Nephron (organoid): ENCODE data around the gene PRKN.

Experiments used
- H3K27ac Mint-ChIP-seq, 3 experiments: 2 replicates each; pipeline ENCODE4 v1.8.0; 2020; ENCODE audit warnings: mixed read lengths in 3 of 3, mild to moderate bottlenecking in 2 of 3, moderate library complexity in 1 of 3
- H3K27me3 Mint-ChIP-seq: 2 replicates; pipeline ENCODE4 v1.8.0; 2021; ENCODE audit warnings: low read depth, mild to moderate bottlenecking, moderate library complexity, mixed read lengths
- H3K36me3 Mint-ChIP-seq: 2 replicates; pipeline ENCODE4 v1.8.0; 2020; ENCODE audit warnings: low read depth, mixed read lengths
- H3K4me1 Mint-ChIP-seq: 2 replicates; pipeline ENCODE4 v1.8.0; 2020; ENCODE audit warnings: mixed read lengths
- H3K4me3 Mint-ChIP-seq, 3 experiments: 2 replicates each; pipeline ENCODE4 v1.8.0; 2020; ENCODE audit warnings: mild to moderate bottlenecking in 3 of 3, mixed read lengths in 3 of 3, moderate library complexity in 2 of 3
- H3K9me3 Mint-ChIP-seq: 2 replicates; pipeline ENCODE4 v1.8.0; 2020; ENCODE audit warnings: mixed read lengths
- TF ChIP-seq, protein P1 (sequence below), 3 experiments: fragments of 200-600 bp; sonication (generic); IDR thresholded peaks; one replicate each; pipeline ENCODE4 v1.5.0; 2021; ENCODE audit warnings: antibody characterized with exemption in 3 of 3; ENCODE audit not compliant: unreplicated experiment in 3 of 3

PRKN gene

DNA sequence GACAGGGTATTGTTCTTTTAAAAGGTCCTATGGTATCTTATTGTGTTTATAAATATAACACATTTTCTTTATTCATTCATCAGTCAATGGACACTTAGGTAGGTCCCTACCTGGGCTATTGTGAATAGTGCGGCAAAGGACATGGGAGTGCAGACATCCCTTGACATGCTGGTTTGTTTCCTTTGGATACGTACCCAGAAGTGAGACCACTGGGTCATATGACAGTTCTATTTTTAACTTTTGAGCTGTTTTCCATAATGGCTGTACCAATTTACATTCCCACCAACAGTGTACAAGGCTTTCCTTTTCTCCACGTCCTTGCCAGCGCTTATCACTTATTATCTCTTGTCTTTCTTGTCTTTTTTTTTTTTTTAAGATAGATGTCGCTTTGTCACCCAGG lies 627.5 kb downstream of the PRKN start:
- Mint-ChIP-seq H3K36me3 (no peaks in the 10 kb centered on the region), H3K27me3 (no peaks in the 10 kb centered on the region), H3K4me3 (no peak overlapping the region), H3K4me1 (no peaks in the 10 kb centered on the region), H3K27ac (no peak overlapping the region), H3K9me3 (peaks cover 3% of the 10 kb centered on the region)
- TF ChIP-seq, protein P1, sequence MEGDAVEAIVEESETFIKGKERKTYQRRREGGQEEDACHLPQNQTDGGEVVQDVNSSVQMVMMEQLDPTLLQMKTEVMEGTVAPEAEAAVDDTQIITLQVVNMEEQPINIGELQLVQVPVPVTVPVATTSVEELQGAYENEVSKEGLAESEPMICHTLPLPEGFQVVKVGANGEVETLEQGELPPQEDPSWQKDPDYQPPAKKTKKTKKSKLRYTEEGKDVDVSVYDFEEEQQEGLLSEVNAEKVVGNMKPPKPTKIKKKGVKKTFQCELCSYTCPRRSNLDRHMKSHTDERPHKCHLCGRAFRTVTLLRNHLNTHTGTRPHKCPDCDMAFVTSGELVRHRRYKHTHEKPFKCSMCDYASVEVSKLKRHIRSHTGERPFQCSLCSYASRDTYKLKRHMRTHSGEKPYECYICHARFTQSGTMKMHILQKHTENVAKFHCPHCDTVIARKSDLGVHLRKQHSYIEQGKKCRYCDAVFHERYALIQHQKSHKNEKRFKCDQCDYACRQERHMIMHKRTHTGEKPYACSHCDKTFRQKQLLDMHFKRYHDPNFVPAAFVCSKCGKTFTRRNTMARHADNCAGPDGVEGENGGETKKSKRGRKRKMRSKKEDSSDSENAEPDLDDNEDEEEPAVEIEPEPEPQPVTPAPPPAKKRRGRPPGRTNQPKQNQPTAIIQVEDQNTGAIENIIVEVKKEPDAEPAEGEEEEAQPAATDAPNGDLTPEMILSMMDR (IDR thresholded peaks at IDR 0.05; ENCODE audit: unreplicated experiment in 3 of 3): no peak

DNA sequence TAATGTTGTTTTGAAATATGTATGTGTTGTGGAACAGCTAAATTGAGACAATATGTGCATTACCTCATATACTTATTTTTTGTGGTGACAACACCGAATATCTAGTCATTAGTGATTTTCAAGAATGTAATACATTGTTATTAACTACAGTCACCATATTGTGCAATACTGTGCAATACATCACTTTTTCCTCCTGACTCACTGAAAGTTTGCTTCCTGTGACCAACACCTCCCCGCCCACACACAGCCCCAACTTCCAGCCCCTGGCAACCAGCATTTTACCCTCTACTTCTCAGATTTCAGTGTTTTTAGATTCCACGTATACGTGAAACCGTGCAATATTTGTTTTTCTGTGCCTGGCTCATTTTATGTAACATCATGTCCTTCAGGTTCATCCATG lies 627.9 kb downstream of the PRKN start:
- no peaks in the 10 kb centered on the region for H3K27me3 Mint-ChIP-seq
- no peak overlapping the region for H3K4me3 Mint-ChIP-seq
- H3K27ac Mint-ChIP-seq: no peak overlapping the region
- peaks cover 3% of the 10 kb centered on the region for H3K9me3 Mint-ChIP-seq
- H3K4me1 Mint-ChIP-seq: no peaks in the 10 kb centered on the region
- TF ChIP-seq, protein P1 (IDR thresholded peaks at IDR 0.05; ENCODE audit: unreplicated experiment in 3 of 3): no peak
- no peaks in the 10 kb centered on the region for H3K36me3 Mint-ChIP-seq

DNA sequence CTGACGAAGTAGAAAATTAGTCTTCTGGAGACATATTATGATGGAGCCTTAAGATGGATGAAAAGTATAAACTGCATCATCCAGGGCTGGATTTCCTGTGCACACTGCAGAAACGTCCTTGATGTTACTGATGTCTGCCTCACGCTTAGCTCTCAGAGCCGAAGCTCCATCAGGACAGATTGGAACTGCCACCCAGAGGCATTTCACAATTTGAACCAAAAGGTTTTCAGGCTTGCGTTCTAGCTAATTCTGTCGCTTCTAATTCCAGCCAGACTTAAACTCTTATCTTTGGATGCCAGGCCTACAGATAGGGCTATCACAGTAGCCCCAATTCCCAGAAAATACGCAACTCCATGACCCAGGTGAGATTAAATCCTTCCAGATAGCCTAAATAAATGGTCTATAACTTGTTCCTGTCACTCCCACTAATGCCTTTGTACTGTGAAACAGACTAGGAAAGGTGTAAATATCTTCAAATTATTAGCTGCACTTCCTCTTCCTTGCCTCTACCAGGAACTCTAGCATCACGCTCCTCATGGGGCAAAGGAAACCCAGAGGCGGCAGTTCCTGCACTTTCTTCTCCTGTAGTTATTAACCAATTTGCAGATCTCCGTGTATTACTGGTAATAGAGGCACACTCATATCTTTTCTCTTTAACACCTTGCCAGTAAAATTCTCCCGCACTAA lies 634.6 kb downstream of the PRKN start:
- Mint-ChIP-seq H3K4me1 (no peaks in the 10 kb centered on the region), H3K9me3 (peaks cover 3% of the 10 kb centered on the region), H3K27me3 (no peaks in the 10 kb centered on the region), H3K4me3 (no peak overlapping the region), H3K36me3 (no peaks in the 10 kb centered on the region), H3K27ac (no peak overlapping the region)
- TF ChIP-seq, protein P1 (IDR thresholded peaks at IDR 0.05; ENCODE audit: unreplicated experiment in 3 of 3): no peak

DNA sequence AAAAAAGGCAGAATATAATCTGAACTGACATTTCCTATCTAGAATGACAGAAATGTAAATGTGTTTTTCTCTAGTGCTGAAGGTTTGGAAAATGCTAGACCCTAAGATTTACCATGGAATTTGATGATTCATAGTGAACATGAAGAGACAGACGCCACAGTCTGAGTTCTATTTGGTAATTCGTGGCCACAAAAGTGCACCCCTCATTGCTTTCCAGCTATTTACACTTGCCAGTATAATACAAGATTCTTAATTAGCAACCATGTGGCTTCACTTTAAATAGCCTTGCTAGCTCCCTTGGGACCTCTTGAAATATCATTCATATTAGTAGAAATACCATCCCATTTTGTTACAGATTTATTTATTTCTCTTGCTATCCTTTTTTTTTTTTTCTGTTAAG lies 636.8 kb downstream of the PRKN start:
- Mint-ChIP-seq H3K4me1 (no peaks in the 10 kb centered on the region), H3K27ac (no peak overlapping the region), H3K36me3 (no peaks in the 10 kb centered on the region), H3K9me3 (no peaks in the 10 kb centered on the region), H3K4me3 (no peak overlapping the region), H3K27me3 (no peaks in the 10 kb centered on the region)
- TF ChIP-seq, protein P1 (IDR thresholded peaks at IDR 0.05; ENCODE audit: unreplicated experiment in 3 of 3): no peak

DNA sequence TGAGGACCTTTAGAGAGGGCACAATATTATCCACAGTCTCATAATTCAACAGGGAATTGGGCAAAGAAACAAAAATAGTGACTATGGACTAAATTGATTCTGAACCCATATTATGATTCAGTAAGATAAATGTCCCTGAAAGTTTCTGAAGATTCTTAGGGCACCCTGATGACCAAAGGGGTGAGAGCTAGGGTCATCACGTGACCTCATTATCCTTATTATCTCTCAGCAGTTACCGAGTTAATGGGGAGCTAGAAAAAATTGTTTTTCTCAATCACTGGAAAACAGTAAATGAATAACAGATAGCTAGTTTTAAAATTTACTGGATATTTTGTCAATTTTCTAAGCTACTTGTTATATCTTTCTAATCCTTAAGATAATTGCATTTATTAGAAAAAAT lies 639.5 kb downstream of the PRKN start:
- TF ChIP-seq, protein P1 (IDR thresholded peaks at IDR 0.05; ENCODE audit: unreplicated experiment in 3 of 3): no peak
- no peaks in the 10 kb centered on the region for H3K4me1 Mint-ChIP-seq
- no peak overlapping the region for H3K4me3 Mint-ChIP-seq
- no peaks in the 10 kb centered on the region for H3K9me3 Mint-ChIP-seq
- H3K27me3 Mint-ChIP-seq: no peaks in the 10 kb centered on the region
- no peaks in the 10 kb centered on the region for H3K36me3 Mint-ChIP-seq
- H3K27ac Mint-ChIP-seq: no peak overlapping the region

DNA sequence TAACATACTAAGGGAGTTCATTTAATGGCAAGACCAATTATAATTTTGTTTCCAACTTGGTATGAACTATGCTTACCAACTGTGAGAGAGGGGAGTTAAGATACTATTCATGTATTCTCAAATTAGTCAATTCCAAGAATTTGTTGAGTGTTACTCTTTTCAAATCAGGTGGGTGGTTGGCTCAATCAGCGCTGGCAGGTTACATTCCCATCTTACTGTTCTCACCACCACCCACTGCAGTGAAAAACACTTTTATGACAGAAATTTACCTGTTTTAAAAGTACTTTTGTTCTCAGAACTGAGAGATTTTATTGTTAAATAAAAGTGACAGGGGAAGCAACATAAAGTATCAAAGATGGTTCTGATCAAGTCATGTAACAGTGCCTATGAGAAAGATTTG lies 642.0 kb downstream of the PRKN start:
- Mint-ChIP-seq H3K4me1 (no peaks in the 10 kb centered on the region), H3K27ac (no peak overlapping the region), H3K36me3 (no peaks in the 10 kb centered on the region), H3K9me3 (peaks cover 11% of the 10 kb centered on the region), H3K27me3 (no peaks in the 10 kb centered on the region), H3K4me3 (no peak overlapping the region)
- TF ChIP-seq, protein P1 (IDR thresholded peaks at IDR 0.05; ENCODE audit: unreplicated experiment in 3 of 3): no peak
